SKM-1 treated with dmso at 0.1 percent for 144 hours (cell line): ENCODE results near the gene NIN.
A peak's percentile ranks its signal among the peaks of the same experiment; 100 is the strongest.

Source experiments
- DNase-seq: peaks from one replicate; lab custom pipeline; 2025; ENCODE audit not compliant: unreplicated experiment; lab: John Stamatoyannopoulos, UW

The NIN gene, protein sequence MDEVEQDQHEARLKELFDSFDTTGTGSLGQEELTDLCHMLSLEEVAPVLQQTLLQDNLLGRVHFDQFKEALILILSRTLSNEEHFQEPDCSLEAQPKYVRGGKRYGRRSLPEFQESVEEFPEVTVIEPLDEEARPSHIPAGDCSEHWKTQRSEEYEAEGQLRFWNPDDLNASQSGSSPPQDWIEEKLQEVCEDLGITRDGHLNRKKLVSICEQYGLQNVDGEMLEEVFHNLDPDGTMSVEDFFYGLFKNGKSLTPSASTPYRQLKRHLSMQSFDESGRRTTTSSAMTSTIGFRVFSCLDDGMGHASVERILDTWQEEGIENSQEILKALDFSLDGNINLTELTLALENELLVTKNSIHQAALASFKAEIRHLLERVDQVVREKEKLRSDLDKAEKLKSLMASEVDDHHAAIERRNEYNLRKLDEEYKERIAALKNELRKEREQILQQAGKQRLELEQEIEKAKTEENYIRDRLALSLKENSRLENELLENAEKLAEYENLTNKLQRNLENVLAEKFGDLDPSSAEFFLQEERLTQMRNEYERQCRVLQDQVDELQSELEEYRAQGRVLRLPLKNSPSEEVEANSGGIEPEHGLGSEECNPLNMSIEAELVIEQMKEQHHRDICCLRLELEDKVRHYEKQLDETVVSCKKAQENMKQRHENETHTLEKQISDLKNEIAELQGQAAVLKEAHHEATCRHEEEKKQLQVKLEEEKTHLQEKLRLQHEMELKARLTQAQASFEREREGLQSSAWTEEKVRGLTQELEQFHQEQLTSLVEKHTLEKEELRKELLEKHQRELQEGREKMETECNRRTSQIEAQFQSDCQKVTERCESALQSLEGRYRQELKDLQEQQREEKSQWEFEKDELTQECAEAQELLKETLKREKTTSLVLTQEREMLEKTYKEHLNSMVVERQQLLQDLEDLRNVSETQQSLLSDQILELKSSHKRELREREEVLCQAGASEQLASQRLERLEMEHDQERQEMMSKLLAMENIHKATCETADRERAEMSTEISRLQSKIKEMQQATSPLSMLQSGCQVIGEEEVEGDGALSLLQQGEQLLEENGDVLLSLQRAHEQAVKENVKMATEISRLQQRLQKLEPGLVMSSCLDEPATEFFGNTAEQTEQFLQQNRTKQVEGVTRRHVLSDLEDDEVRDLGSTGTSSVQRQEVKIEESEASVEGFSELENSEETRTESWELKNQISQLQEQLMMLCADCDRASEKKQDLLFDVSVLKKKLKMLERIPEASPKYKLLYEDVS (N-terminal part only)

GRCh38 chr14:50830932-50831725 is at the start of gene NIN:
TSS of gene NIN (minus strand) at chr14:50831162. CDS start at chr14:50822056, 9,106 bp downstream.
- peak; percentile 31 for DNase-seq

DNA sequence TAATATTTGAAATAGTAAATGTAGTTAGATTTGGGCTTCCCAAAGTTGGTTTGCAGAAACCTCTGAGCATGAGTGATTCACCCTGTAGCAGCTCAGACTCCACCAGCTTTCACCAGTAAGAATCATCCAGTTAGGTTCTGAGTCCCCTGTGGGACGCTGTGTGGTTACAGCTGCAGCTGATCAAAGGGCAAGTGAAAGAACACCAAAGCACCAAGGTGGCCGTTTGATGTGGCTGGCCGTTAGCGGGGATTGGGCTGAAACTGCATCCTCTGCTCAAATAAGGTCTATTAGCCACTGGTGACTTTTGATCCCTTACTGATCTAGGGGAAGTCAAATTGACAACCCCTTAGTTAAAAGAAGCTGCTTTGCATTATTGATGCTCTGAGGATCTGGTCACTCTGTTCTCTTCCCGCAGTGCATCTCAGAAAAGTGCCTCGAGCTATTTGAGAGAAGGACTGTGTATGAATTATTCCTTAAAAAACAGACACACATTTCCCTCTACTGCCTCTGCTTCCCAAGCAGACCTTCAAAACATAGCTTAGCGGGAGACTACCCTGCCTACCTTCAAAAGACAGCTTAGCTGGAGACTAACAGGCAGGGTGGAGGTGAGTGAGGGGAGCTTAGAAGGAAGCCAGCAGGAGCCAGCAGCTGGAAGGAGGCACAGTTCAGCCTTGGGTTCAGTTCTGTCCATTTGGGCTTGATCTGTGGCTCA is 44.6 kb upstream of the NIN start:
- DNase-seq: no peak

DNA sequence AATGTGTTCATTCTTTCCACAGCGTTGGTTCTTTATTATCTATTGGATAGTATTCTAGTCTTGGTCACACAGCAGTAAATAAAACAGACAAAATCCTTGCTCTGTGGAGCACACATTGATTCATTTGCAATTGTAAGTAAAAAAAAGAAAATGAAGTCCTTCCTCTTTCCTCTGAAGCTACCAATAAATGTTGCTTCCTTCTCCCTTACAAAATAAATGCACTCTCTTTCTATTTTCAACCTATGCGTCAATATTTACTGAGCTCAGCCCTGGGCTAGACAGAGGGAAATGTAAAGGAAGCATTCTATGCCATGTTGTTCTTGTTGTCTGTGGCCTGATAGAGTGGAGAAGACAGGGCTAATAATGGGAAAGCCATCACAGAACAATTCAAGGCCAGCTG is 43.8 kb upstream of the NIN start:
- DNase-seq: no peak

DNA sequence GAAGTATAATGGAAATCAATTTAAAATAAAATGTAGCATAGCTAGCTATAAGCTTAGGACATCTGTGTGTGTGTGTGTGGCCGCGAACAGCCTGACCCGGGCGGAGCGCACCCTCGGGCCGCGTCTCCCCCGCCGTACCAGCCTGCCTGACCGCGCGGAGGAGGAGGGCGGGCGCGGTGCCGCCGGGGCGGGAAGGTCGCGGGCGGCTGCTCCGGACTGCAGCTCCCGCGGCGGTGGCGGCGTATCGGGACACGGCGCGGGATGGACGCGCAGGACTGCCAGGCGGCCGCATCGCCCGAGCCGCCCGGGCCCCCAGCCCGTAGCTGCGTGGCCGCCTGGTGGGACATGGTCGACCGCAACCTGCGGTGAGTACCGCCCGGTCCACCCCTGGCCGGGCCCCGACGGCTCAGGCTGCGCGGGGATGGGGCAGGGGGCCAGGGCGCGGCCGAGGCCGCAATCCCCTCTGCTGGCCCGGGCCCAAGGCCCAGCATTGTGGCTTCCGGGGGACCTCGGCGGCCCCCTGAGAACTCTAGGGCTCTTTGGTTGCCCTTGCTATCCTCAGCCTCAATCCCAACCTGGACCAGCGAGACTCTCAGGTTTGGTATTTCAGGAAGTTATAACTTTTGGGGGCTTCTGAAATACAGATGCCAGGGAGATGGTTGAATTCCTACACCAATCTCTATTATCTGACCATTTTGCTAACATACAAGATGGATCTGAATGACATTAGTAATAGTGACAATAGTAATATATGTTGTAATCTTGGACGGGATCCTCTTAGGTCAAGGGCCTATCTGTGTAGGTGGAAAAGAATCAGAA is 41.2 kb upstream of the NIN start, which contains the start of gene ABHD12B:
TSS of gene ABHD12B (plus strand) at position 140 of the 819 bp plus-strand sequence. CDS start at position 262, 122 bp downstream.
- DNase-seq: no peak

GRCh38 chr14:50871228-50871627 is 40.3 kb upstream of the NIN start:
- no peak for DNase-seq

DNA sequence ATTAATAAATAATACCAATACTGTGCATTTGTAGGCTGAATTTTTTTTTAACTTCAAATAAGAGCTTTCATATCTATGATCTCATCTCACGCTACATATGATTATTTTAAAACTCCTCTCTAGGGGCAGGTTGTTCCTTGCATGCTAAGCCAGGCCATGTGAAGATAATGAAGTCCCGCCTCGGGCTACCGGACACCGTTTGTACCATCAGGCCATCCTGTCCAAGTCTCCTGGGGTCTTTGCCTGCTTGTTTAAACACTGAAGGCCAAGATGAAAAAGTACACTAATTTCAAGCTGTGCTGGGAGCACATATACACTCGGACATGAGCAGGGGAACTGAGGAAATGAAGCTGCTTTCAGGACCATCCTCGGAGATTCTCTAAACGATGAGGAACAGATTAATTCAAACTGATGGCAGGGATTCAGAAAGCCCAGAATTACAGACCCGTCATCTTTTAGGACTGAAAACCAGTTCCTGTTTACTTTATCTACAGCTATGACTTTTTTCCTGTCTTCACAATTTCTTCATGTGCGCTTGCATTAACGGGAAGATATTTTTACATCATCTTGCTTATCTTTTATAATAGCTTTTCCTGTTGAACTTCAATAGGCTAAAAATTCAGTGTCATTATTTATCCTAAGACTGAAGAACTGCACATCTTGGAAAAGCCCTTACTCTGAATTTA is 34.6 kb upstream of the NIN start:
- no peak for DNase-seq

GRCh38 chr14:50864946-50865345 is 34.0 kb upstream of the NIN start:
- no peak for DNase-seq

DNA sequence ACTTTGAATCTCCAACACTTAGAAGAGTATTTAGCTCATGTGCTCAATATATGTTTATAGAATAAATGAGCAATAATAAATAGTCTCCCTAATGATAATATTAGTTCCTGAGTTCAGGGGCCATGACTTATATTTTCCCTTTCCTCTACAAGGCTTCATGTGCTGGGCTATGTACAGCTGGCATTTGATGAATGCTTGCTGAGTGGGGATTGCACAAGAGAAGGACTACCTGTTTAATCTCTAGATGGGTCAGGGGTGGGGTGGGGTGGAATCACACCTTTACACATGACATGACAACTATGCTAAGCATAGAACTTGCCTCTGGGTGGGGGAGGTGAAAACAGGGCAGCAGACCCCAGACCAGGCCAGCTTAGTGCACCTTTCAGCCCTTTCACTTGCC is 33.3 kb upstream of the NIN start:
- DNase-seq: no peak

GRCh38 chr14:50862036-50862570 is 31.1 kb upstream of the NIN start:
- DNase-seq: no peak

DNA sequence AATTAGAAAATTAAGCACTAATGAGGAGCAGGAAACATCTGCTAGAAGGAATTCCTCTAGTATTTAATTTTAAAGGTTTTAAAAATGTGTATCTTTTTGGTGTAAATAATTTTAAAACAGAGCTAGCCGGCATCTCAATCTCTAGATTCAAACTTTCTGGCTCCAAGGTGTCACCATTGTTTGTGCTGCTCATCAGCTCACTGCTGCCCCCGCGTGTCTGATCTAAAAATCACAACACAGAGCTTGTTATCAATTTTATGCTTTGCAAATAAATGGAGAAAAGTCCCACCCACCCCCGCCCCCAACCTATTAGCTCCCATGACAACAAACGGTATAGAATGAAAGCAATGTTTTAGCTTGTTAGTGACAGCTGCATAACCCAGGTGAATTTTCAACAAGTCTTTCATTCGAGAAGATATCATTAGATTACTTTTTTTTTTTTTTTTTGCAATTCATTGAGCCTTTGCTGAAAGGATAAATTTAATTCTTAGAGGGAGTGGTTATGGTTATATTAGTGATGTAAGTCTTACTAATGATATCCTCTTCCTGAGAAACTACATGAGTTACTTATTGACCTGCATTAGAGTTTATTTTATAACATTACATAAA is 29.6 kb upstream of the NIN start:
- DNase-seq: peak; percentile 9

- DNase-seq: no peak
These were observed 28.3 kb upstream of the NIN start for GRCh38 chr14:50859296-50859624.

- DNase-seq: no peak
These were observed 25.7 kb upstream of the NIN start for GRCh38 chr14:50856660-50857059.

DNA sequence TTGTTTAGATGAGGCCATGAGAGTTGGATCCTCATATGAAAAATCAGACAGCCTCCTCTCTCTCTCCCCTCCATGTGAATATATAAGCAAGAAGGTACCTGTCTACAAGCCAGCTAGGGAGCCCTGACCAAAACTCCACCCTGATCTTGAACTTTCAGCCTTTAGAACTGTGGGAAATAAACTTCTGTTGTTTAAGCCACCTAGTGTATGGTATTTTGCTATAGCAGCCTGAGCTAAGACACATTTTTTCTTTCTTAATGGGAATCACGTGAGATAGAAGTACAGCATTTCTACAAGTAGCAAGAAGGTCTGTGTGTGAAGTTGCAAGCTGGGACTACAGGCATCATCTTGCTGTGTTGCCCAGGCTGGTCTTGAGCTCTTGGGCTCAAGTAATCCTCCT is 24.6 kb upstream of the NIN start:
- no peak for DNase-seq

DNA sequence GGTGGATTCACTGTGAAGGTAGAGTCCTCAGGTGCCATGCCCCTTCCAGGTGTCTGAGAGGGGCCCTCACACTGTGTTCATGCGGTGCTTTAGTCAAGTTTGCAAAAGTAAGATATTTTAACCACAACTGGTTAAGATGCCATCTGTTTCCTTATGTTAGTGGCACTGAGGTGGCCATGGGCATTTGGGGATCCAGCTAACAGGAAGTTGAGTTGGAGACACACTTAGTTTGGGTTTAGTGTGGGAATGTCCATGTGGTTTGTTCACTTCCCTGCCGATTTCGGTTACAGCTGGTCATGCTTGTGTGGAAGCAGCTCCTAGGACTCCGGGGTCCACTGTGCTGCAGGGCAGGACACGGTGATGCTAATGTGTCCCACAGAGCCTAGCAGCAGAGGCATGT is 23.6 kb upstream of the NIN start:
- no peak for DNase-seq

DNA sequence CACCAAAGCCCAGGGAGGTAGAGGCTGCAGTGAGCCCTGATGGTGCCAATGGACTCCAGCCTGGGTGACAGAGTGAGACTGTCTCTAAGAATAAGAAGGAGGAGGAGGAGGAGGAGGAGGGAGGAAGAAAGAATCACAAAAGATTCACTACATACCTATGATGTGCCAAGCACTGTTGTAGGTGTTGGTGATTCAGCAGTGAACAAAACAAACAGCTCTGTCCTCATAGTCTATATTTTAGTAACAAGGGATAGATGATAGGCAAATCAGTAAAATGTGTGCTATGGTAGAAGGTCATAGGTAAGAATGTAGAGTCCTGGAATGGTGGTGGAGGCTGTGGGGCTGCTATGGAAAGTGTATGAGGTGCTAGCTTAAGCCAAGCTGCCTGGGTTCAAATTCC is 22.9 kb upstream of the NIN start:
- no peak for DNase-seq

DNA sequence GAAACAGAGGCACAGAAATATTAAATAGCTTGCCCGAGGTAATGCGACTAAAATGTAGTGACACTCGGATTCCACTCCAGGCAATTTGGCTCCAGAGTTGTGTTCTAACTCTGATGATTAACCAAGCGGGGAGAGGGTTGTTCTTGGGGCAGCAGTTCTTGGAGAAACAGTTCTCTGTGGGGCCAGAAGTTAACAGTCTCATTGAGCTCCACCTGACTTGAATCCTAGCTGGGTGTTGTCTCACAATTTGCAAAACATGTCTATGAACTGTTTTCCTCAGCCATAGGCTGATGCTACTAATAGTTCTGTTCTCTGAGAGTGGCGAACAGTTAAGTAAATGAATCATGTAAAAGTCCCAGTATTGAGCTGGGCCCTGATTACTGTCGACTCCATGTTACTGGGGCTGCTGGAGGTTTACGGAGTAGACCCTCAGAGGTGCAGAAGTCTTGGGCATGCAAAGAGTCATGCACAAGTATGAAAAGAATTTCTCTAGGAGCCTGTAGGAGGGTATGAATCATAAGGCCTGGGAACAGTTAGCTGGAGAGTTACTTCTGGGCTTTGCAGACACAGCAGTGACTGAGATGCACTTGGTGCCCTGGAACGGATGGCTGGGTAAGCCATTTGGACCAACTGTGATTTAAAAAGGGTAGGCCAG is 15.4 kb upstream of the NIN start:
- no peak for DNase-seq

DNA sequence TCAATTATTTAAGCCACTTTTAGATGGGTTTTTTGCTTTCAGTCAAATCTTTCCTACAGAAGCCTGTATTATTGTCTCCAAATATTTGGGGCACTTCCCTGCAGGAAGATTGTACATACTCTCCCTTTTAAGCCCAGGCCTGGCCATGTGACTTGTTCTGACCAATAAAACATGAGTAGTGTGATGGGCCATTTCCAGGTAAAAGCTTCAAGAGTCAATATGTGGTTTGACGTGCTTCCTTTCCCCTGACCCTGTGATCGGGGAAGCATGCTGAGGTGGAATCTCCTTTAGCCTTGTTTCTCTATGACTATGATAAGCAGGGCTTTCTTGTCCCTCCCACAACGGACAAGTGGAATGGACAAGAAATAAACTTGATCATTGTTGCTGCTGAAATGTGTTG is 14.2 kb upstream of the NIN start:
- DNase-seq: no peak
